Calu3 (cell line): ENCODE data around the gene UBA6. TPM values are rescaled to one million over a fixed set of nuclear protein-coding genes. Genes with fewer than 3 reads are reported as not detected.

Experiments
- BruUV-seq: library from RNA; stranded (reverse); fragments of 400-500 nt; replicated peaks from 2 replicates; lab custom pipeline; 2021; lab: Mats Ljungman, UMichigan
- CTCF ChIA-PET: fragments of 300-600 bp; sonication (Branson Sonifier 250); formaldehyde crosslinking; loops from one replicate; lab custom pipeline; 2022; ENCODE audit warnings: antibody characterized with exemption; lab: Charles Lee
- DNase-seq: peaks from one replicate; pipeline ENCODE4 v3.0.0; 2022
- H3K27ac Mint-ChIP-seq: one replicate; pipeline ENCODE4 v1.8.0; 2022; ENCODE audit warnings: mixed read lengths; ENCODE audit not compliant: unreplicated experiment
- H3K27me3 Mint-ChIP-seq: one replicate; pipeline ENCODE4 v1.8.0; 2022; ENCODE audit warnings: mixed read lengths; ENCODE audit not compliant: unreplicated experiment
- H3K36me3 Mint-ChIP-seq: one replicate; pipeline ENCODE4 v1.8.0; 2022; ENCODE audit warnings: mild to moderate bottlenecking, moderate library complexity, mixed read lengths; ENCODE audit not compliant: insufficient read depth, unreplicated experiment
- H3K4me1 Mint-ChIP-seq: one replicate; pipeline ENCODE4 v1.8.0; 2022; ENCODE audit warnings: mild to moderate bottlenecking, low read depth, mixed read lengths; ENCODE audit not compliant: unreplicated experiment
- H3K4me3 Mint-ChIP-seq: one replicate; pipeline ENCODE4 v1.8.0; 2022; ENCODE audit warnings: mild to moderate bottlenecking, low read depth, moderate library complexity, mixed read lengths; ENCODE audit not compliant: unreplicated experiment
- H3K9me3 Mint-ChIP-seq: one replicate; pipeline ENCODE4 v1.8.0; 2022; ENCODE audit warnings: low read depth, mixed read lengths; ENCODE audit not compliant: unreplicated experiment
- CTCF ChIP-seq: fragments of 200-600 bp; IDR thresholded peaks from one replicate; pipeline ENCODE4 v1.8.0; 2022; ENCODE audit warnings: antibody characterized with exemption; ENCODE audit not compliant: unreplicated experiment
- intact Hi-C: fragments of 100-400 bp; cut with micrococcal nuclease; formaldehyde crosslinking; loops from one replicate; pipeline ENCODE4 v1.10.0; 2022; ENCODE audit not compliant: unreplicated experiment
- total RNA-seq: library from RNA; stranded (reverse); gene quantifications from 2 replicates; pipeline ENCODE4 v1.2.3, GENCODE V29; 2022

The UBA6 gene
- total RNA-seq, 1 experiment from 2014 or later: 66.1 TPM

- no peak overlapping the region for H3K4me3 Mint-ChIP-seq
- no peak for TF ChIP-seq CTCF
- H3K36me3 Mint-ChIP-seq: no peaks in the 10 kb centered on the region
- DNase-seq: no peak
- H3K27me3 Mint-ChIP-seq: no peaks in the 10 kb centered on the region
- no peak overlapping the region for H3K27ac Mint-ChIP-seq
- no peaks in the 10 kb centered on the region for H3K9me3 Mint-ChIP-seq
- H3K4me1 Mint-ChIP-seq: no peaks in the 10 kb centered on the region
- intact Hi-C loops: no loop called here
- CTCF ChIA-PET: no interaction called here
- BruUV-seq: no TSS peak
Observed at GRCh38 chr4:67691328-67691727, 9.6 kb downstream of the UBA6 start.

- CTCF ChIA-PET: interaction anchor here (1.0 kb wide), 1 partner anchor 14 kb away, joined by 3 read pairs; the partner anchor contains the start of gene UBA6
- no peaks in the 10 kb centered on the region for H3K27me3 Mint-ChIP-seq
Observed at GRCh38 chr4:67687636-67688035, 13.3 kb downstream of the UBA6 start.

GRCh38 chr4:67685532-67685859 is 15.5 kb downstream of the UBA6 start:
- TF ChIP-seq CTCF: no peak
- CTCF ChIA-PET: no interaction called here
- no peaks in the 10 kb centered on the region for H3K9me3 Mint-ChIP-seq
- intact Hi-C loops: no loop called here
- no TSS peak for BruUV-seq
- no peak for DNase-seq
- H3K36me3 Mint-ChIP-seq: peaks cover 8% of the 10 kb centered on the region
- H3K27ac Mint-ChIP-seq: no peak overlapping the region
- no peaks in the 10 kb centered on the region for H3K27me3 Mint-ChIP-seq
- no peak overlapping the region for H3K4me3 Mint-ChIP-seq
- no peaks in the 10 kb centered on the region for H3K4me1 Mint-ChIP-seq

More at GRCh38 chr4:67687636-67688035, 13.3 kb downstream of the UBA6 start:
- Mint-ChIP-seq H3K27ac (no peak overlapping the region), H3K4me3 (no peak overlapping the region), H3K9me3 (no peaks in the 10 kb centered on the region), H3K4me1 (no peaks in the 10 kb centered on the region), H3K36me3 (no peaks in the 10 kb centered on the region)
- DNase-seq: no peak
- no peak for TF ChIP-seq CTCF
- no TSS peak for BruUV-seq
- intact Hi-C loops: no loop called here

GRCh38 chr4:67684839-67685531 is 16.0 kb downstream of the UBA6 start:
- Mint-ChIP-seq H3K9me3 (no peaks in the 10 kb centered on the region), H3K4me1 (no peaks in the 10 kb centered on the region), H3K27ac (no peak overlapping the region), H3K27me3 (no peaks in the 10 kb centered on the region), H3K4me3 (no peak overlapping the region), H3K36me3 (peaks cover 8% of the 10 kb centered on the region)
- CTCF ChIA-PET: no interaction called here
- BruUV-seq: no TSS peak
- intact Hi-C loops: no loop called here
- TF ChIP-seq CTCF: no peak
- no peak for DNase-seq
